GM19395 (cell line): Measurements from ENCODE around the gene UBE2J2.

Experiments used
- ATAC-seq: cut with Tn5 transposase; IDR thresholded peaks from one replicate; pipeline ENCODE4 v1.9.1; 2021; ENCODE audit warnings: mild to moderate bottlenecking, moderate library complexity; ENCODE audit not compliant: unreplicated experiment

UBE2J2 gene

GRCh38 chr1:1230656-1231399 is 42.8 kb downstream of the UBE2J2 start:
- no peak for ATAC-seq

DNA sequence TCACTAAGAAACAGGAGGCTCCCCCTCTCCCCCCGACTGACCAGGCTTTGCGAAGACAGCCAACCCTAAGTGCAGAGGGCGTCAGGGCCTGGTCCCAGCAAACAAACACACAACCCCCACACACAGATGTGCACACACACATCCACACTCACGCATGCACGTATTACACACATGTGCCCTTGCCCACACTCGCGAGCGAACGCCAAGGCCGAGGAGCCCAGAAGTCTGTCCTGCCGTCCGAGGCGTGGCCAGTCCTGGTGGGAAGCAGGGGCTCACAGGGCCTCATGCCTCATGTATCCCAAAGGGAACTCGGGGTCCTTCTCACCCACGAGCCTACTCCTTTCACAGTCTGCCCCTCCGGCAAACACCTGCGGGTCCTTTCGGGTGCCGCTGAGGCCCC is 43.9 kb downstream of the UBE2J2 start:
- ATAC-seq: no peak

GRCh38 chr1:1228596-1229321 is 44.9 kb downstream of the UBE2J2 start:
- no peak for ATAC-seq

GRCh38 chr1:1228187-1228586 is 45.5 kb downstream of the UBE2J2 start:
- ATAC-seq: no peak

GRCh38 chr1:1227386-1227785 is 46.3 kb downstream of the UBE2J2 start:
- ATAC-seq: no peak

DNA sequence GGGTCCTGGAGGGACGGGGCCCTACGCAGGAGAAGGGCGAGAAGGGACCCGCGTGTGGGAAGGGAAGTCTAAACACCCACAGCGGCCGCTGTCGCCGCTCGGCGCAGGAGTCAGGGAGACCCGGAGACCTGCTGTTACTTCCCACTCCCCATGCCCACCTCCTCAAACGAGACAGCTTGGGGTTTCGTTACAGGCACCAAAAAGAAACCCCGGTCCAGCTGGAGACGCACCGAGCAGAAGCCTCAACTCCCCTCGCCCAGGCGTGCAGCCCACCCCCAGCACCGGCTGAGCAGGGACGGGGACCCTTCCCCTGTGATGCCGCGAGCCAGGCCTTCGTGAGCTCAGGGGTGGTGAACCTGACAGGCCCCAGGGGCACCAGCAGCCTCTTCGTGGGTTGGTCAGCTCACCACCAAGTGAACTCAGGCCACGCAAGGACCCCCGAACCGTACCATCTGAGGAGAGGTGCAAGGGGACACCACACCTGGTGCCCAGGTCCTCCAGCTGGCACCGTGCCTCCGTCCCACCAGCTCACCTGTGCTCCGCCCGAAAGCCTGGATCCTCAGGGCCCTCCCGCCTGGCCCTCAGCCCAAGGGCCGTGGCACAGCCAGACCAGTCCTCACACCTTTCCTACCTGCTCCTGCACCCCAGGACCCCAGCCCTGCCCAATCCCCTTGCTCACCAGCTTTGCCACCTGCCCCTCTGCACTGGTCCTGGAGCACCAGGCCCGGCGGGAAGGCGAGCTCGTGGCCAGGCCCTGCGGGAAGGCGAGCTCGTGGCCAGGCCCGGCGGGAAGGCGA is 46.9 kb downstream of the UBE2J2 start:
- no peak for ATAC-seq

DNA sequence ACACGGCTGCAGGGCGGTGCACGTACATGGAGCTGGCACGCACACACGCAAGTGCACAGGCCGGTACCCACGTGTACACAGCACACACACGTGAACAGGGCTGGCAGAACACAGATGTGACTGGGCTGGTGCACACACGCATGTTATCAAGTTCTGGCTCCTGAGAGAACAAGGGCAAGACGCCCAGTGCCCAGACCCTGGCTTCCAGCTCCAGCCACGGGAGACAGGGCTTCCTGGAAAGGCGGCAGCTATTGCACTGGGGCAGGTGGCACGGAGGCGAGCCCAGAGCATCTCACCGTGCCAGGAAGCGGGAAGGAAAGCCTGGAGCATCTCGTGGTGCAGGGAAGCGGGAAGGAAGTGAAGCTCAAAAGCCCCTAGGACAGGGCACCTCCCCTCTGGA is 47.7 kb downstream of the UBE2J2 start:
- no peak for ATAC-seq

DNA sequence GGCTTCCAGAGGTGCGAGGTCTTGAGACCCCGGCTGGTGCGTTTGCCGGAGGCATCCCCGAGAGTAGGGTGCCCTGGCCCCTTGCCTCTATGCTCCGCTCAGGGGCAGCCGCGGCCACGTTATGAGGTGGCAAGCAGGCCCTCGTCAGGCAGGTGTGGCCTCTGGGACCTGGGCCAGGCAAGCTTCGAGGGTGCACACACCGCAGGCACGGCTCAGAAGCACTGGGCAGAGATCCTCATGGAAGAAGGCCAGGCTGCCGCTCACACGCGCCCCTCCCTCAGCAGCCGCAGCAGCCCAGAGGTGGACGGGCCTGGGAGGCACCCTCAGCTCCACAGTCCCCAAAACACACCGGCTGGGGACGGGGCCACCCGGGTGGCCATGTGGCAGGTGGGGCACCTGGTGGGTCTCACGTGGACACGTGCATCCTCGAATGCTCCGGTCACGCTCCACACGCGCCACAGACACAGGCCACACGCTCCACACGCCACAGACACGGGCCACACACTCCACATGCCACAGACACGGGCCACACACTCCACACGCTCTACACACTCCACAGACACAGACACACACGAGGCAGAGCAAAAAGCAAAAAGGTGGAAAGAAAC is 48.3 kb downstream of the UBE2J2 start:
- ATAC-seq: no peak

DNA sequence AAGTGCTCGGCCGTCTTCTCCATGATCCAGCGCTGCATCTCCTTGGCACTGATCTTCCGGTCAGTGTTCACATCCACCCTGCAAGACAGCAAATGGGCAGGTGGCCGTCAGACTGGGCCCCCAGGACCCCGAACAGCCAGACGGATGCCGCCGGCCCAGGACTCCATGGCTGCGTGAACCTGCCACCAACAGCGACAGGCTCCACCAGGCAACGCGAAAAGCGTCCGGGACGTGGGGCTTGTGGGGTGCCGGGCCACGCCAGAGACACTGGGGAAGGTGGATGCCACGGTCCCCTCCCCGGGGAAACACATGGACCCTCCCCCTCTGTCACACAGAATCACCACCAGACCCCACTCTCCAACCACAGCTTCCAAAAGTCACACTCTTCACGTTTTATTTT is 49.8 kb downstream of the UBE2J2 start:
- ATAC-seq: no peak

DNA sequence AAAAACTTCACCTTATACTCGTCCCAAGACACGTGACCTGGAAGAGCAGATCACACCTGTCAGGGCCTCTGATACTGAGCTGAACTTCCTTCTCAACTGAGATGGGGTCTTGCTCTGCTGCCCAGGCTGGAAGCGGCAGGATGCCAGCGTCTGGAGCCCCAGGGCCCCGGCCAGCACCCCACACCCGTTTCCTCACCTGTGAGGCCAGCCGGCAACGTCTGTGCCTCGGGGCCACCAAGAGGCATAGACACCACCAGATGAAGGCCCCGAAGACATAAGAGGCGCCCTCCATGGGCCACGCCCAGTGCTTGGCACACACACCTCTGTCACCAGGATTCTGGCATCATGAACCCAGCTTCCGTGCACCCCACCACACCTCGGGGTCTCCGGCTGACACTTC is 50.3 kb downstream of the UBE2J2 start:
- ATAC-seq: no peak

DNA sequence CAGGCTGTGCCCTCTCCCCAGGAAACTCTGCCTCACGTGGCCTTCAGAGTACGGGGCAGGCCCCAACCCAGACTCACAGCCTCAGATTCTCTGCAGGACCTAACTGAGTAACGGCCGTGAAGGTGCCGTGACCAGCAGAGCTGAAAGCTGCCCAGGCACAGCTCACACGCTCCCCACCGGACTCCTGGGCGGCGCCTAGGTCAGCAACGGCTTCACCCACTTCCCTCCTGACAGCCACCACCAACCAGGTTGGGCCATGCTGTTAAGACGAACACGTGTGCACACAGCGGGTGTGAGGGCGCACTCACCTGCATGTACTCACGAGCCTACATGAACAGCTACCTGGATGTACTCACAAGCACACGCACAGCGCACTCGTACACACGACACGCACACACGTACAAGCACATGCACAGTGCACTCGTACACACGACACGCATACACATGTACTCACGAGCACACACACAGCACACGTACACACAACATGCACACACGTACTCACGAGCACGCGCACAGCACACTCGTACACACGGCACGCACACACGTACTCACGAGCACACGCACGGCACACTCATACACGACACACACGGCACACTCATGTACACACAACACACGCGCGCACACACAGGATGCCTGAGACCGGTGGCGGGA is 51.0 kb downstream of the UBE2J2 start:
- ATAC-seq: no peak

- ATAC-seq: no peak
These were observed 51.6 kb downstream of the UBE2J2 start for GRCh38 chr1:1221887-1222574.

DNA sequence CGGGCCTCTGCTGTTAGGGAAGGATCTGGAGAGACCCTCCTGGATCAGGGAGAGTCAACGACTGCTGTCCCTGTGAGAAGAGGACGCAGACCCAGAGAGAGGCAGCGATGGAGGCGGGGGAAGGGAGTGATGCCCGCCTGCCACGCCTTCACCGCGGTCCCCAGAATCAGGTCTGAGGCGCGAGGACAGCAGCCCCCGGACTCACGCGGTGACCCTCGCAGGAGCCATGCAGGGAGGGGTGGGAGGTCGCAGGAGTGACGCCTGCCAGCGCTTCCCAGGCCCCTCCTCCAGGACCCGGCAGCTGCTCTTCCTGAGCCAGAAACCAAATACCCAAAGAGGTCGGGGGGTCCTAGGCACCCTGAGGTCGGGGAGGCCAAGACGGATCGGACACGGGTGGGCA is 53.5 kb downstream of the UBE2J2 start:
- ATAC-seq: no peak

- ATAC-seq: no peak
These were observed 54.3 kb downstream of the UBE2J2 start for GRCh38 chr1:1219341-1219740.

- no peak for ATAC-seq
These were observed 55.0 kb downstream of the UBE2J2 start for GRCh38 chr1:1218524-1219200.

DNA sequence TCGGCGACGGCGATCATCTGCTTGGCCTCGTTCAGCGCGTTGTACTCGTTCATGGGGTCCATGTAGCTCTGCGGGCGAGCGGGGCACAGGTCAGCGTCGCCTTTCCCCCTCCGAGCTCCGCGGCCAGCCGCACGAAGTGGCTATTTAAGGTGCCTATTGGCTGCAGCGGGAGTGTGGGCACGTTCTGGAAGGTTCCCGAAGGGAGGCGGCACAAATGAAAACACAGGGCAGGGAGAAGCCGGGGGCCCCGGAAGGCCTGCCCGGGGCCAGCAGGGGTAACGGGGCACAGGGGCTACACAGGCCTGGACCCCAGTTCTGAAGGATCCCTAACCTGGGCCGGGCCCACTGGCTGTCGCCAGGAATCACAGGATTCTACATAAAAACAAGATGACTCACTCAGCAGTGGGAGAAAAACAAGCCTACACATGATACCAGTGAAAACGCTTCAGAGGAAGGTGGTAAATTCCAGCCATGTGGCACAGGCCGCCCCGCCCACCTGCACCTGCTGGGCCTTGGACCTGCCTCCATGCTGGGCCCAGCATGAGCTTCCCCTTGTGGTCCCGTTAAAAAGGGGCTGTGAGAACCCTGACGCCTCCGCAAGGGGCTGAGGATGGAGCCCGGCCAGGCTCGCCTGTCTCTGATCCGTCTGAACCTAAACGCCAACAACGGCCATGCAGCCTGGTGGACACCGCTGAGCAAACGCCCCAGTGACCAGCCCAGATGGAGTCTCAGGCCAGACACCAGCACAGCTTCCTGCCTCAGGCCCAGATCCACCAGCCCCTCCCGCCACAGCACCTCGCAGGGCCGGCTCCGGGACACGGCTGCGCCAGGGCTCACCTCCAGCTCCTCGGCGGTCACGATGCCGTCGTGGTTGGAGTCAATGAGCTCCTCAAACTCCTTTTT is 55.8 kb downstream of the UBE2J2 start:
- ATAC-seq: no peak

DNA sequence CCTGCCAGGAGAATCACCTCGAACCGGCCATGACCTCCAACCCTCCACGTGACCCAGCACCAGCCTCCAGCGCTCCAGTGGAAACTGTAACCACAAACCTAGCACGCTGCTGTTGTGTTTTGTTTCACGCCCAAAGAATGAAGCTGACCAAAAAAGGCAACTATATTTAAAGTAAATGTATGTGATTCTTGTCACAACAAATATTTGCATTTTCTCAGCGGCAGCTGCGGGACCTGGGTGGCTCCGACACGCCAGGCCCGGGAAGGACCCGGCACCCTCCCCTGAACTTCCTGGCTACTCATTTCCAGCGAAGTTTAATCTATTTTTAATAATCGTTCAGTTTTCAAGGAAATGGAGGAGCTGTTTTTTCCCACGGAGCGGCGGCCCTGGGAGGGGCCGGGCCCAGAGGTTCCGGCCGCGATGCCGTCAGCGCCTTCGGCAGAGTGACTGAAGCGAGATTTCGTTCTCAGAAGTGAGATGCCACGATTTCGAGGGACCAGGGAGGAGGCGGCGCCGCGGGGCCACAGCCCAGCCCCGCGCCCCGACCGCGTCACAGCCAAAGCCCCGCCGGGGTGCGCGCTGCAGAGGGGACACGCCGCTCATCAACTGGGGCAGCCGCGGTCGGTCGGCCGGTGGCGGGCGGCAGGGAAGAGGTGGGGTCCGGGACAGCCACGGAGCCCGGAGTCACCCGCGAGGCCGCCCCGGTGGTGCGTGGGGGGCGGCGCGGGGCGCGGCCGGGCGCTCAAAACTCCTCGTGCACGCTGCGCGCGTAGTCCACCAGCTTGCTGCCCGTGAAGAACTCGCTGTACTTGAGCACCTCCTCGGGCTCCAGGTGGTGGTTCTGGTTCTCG is 56.7 kb downstream of the UBE2J2 start:
- no peak for ATAC-seq
